Activated naive CD8-positive, alpha-beta T cell (primary cell): Measurements from ENCODE around the gene CRYBB3.
"Not testable (repeated sequence)": the region's sequence is repeated elsewhere in the genome, so short reads cannot be mapped to it uniquely, and the experiment has no call there.

Source experiments
- H3K27ac Mint-ChIP-seq: one replicate; pipeline ENCODE4 v1.8.0; 2021; ENCODE audit warnings: mixed read lengths
- H3K27me3 Mint-ChIP-seq: one replicate; pipeline ENCODE4 v1.8.0; 2021; ENCODE audit warnings: mixed read lengths
- H3K36me3 Mint-ChIP-seq: one replicate; pipeline ENCODE4 v1.8.0; 2021; ENCODE audit warnings: mixed read lengths
- H3K4me1 Mint-ChIP-seq: one replicate; pipeline ENCODE4 v1.8.0; 2021; ENCODE audit warnings: low read depth, mixed read lengths
- H3K4me3 Mint-ChIP-seq: one replicate; pipeline ENCODE4 v1.8.0; 2021; ENCODE audit warnings: mild to moderate bottlenecking, mixed read lengths
- H3K9me3 Mint-ChIP-seq: one replicate; pipeline ENCODE4 v1.8.0; 2021; ENCODE audit warnings: low read depth, mixed read lengths

Gene CRYBB3

DNA sequence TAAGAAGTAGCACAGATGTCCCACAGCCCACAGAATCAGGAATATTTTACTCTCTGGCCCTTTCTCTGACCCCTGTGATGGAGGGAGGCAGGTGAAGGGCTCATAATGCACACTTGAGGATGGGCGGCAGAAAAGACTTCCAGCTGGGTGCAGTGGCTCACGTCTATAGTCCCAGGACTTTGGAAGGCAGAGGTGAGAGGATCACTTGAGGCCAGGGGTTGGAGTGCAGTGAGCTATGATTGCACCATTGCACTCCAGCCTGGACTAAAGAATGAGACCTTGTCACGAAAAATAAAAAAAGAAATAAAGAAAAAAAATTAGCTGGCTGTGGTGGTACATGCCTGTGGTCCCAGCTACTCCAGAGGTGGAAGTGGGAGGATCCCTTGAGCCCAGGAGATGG is 13.5 kb upstream of the CRYBB3 start:
- peaks cover 6% of the 10 kb centered on the region for H3K36me3 Mint-ChIP-seq
- no peak overlapping the region for H3K27ac Mint-ChIP-seq
- no peaks in the 10 kb centered on the region for H3K9me3 Mint-ChIP-seq
- H3K27me3 Mint-ChIP-seq, result no peaks in the 10 kb centered on the region
- H3K4me3 Mint-ChIP-seq, result no peak overlapping the region
- no peaks in the 10 kb centered on the region for H3K4me1 Mint-ChIP-seq

DNA sequence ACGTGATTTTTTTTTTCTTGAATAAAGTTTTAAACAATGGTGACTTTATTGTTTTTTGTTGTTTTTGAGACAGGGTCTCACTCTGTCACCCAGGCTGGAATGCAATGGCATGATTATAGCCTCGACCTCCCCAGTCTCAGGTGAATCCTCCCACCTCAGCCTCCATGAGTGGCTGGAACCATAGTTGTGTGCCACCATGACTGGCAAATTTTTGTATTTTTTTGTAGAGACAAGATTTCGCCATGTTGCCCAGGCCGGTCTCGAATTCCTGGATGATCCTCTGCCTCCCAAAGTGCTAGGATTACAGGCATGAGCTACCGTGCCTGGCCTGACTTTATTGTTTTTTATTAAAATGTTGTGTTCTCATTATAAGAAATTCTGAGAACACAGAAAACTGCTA is 12.2 kb upstream of the CRYBB3 start:
- Mint-ChIP-seq H3K4me1 (no peaks in the 10 kb centered on the region), H3K9me3 (no peaks in the 10 kb centered on the region), H3K4me3 (no peak overlapping the region), H3K27ac (no peak overlapping the region), H3K27me3 (no peaks in the 10 kb centered on the region), H3K36me3 (peaks cover 5% of the 10 kb centered on the region)

DNA sequence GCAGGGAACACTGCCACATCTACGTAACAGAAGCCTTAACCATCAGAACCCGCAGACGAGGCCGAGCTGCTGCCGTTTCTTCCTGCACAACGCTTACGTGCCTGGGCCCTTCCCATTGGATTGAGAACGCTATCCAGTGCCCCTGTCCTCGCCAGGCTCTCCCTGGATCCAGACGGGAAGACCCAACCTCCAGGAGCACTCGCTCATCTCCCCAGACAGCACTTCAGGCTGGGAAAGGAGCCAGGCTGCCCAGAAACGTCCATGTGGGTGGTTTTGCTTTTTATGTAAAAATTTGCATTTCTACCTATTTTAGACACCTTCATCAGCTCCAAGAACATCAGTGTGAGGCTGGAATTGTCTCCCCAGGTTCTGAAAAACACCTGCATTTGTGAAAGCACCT is 7.3 kb upstream of the CRYBB3 start:
- H3K4me1 Mint-ChIP-seq, result no peaks in the 10 kb centered on the region
- no peaks in the 10 kb centered on the region for H3K27me3 Mint-ChIP-seq
- peaks cover 2% of the 10 kb centered on the region for H3K36me3 Mint-ChIP-seq
- no peak overlapping the region for H3K27ac Mint-ChIP-seq
- no peaks in the 10 kb centered on the region for H3K9me3 Mint-ChIP-seq
- H3K4me3 Mint-ChIP-seq, result no peak overlapping the region

DNA sequence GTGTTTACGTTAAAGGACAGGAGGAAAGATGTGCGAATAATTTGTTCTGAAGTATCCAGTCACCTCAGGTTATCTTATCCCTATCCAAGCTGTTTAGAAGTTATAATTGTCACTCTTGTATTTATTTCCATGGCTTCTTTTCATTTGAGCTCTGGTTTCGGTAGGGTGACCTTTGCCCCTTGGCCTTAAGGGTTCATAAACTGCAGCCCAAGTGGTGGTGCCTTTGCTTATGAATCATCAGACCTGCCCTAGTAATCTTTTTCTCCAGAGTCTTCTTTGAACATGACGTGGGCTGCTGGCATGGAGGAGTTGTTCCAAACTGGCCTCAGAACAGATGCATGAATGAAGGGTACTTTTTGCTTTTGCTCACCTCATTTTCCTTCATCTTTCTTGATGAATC is 6.5 kb upstream of the CRYBB3 start:
- no peaks in the 10 kb centered on the region for H3K4me1 Mint-ChIP-seq
- no peak overlapping the region for H3K4me3 Mint-ChIP-seq
- H3K9me3 Mint-ChIP-seq, result no peaks in the 10 kb centered on the region
- no peaks in the 10 kb centered on the region for H3K27me3 Mint-ChIP-seq
- H3K27ac Mint-ChIP-seq, result no peak overlapping the region
- peaks cover 2% of the 10 kb centered on the region for H3K36me3 Mint-ChIP-seq

DNA sequence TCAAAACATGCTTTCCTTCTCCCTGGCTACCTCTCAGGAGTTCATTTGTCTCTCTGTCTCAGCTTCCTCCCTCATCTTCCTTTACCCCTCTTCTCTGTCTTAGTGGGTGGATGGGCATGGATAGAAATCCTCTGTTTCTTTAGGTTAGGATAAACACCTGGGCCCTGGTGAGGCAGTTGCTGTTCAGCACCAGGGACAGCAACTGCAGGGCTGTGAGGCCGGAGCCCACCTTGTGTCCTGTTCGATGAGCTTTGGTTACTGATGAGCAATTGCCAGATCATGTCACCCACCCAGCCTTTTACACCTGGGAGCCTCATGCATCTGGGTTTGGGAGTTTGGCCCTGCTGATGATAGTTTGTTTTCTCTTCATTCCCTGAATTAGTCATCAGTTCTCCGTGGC is 6.1 kb upstream of the CRYBB3 start:
- no peaks in the 10 kb centered on the region for H3K27me3 Mint-ChIP-seq

DNA sequence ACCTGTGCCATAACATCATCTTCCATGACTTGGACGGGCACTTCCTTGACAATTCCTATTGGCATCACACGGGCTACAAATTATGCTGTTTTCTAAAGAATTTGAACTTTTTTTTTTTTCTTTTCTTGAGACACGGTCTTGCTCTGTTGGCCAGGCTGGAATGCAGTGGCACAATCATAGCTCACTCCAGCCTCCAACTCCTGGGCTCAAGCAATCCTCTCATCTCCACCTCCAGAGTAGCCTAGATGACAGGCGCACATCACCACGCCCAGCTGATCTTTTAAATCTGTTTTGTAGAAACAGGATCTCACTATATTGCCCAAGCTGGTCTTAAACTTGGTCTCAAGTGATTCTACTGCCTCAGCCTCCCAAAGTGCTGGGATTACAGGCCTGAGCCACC is 3.3 kb upstream of the CRYBB3 start:
- H3K36me3 Mint-ChIP-seq, result peaks cover 2% of the 10 kb centered on the region
- no peak overlapping the region for H3K27ac Mint-ChIP-seq
- H3K9me3 Mint-ChIP-seq, result no peaks in the 10 kb centered on the region
- H3K4me1 Mint-ChIP-seq, result no peaks in the 10 kb centered on the region
- H3K4me3 Mint-ChIP-seq, result no peak overlapping the region
- no peaks in the 10 kb centered on the region for H3K27me3 Mint-ChIP-seq

More for the DNA sequence above, 6.1 kb upstream of the CRYBB3 start:
- Mint-ChIP-seq H3K4me1 (no peaks in the 10 kb centered on the region), H3K4me3 (no peak overlapping the region), H3K27ac (no peak overlapping the region), H3K36me3 (peaks cover 2% of the 10 kb centered on the region), H3K9me3 (no peaks in the 10 kb centered on the region)

DNA sequence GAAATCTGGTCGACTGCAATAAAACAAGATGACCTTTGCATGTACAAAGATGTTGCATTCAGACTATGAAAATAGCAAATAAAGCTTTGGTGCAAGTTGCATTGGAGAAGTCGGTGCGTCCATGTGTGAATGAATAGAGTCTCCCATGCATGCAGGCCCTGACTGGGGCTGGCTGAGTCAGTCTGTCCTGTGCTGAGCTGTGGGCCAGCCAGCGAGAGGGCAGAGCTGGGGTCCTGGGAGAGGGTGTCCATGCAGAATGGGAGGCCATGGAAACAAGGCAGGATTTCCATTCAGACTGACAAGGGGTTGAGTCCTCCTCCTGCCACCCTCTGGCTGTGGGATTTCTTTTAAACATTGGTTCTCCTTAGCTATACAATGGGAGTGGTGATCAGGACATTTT is 2.3 kb upstream of the CRYBB3 start:
- Mint-ChIP-seq H3K4me3 (no peak overlapping the region), H3K9me3 (no peaks in the 10 kb centered on the region), H3K27ac (no peak overlapping the region), H3K27me3 (no peaks in the 10 kb centered on the region), H3K36me3 (no peaks in the 10 kb centered on the region), H3K4me1 (no peaks in the 10 kb centered on the region)

DNA sequence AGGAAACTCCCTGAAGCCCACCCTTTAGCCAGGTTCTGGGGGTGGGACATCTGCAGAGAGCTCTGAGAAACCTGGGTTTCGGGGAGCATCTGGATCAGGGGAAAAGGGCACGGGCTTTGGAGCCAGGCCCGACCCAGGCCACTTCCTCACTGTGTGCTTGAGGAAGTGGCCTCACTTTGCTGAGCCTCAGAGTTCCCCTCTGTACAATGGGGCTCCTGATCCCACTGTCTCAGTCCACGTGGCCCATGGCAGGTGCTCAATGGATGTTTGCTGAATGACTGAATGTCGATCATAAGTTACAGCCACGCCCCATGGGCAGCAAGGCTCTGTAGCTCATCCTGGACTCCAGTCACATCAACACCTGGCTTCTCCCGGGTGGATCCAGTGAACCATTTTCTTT is 1.3 kb downstream of the CRYBB3 start:
- no peaks in the 10 kb centered on the region for H3K9me3 Mint-ChIP-seq
- H3K4me1 Mint-ChIP-seq, result no peaks in the 10 kb centered on the region
- H3K27ac Mint-ChIP-seq, result no peak overlapping the region
- H3K36me3 Mint-ChIP-seq, result no peaks in the 10 kb centered on the region
- H3K27me3 Mint-ChIP-seq, result no peaks in the 10 kb centered on the region
- no peak overlapping the region for H3K4me3 Mint-ChIP-seq

DNA sequence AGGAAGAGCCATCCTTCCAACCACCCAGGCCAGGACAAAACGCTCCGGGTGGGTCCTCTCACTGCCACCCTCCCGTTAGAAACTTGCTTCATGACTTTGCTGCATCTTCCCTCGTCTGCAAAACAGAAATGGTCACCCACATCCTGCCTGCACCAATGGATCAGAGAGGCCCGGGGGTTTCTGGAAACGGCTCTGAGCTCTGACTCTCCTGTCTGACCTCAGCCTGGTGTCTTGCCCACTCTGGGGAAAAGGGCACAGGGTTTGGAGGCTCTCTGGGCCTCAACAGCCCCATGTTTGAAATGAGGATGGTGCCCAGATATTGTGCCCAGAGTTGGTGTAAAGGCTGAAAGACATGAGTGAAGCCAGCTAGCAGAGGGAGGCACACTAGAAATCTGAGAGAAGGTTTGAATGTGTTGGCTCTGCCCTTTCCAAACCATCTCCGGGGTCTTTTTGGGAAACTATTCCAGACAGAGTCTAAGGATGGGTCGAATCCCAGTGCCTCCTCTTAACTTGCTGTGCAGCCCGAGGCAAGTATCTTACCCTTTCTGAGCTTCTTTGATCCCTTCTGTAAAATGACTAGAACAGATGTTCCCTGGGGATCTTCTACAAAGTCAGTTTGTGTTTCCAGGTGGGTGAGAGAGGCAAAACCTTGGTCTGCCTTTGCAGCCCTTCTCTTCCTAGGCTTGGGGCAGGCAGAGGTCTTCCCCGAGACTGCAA is 2.1 kb downstream of the CRYBB3 start:
- H3K4me3 Mint-ChIP-seq, result no peak overlapping the region
- no peaks in the 10 kb centered on the region for H3K4me1 Mint-ChIP-seq
- H3K27ac Mint-ChIP-seq, result no peak overlapping the region

DNA sequence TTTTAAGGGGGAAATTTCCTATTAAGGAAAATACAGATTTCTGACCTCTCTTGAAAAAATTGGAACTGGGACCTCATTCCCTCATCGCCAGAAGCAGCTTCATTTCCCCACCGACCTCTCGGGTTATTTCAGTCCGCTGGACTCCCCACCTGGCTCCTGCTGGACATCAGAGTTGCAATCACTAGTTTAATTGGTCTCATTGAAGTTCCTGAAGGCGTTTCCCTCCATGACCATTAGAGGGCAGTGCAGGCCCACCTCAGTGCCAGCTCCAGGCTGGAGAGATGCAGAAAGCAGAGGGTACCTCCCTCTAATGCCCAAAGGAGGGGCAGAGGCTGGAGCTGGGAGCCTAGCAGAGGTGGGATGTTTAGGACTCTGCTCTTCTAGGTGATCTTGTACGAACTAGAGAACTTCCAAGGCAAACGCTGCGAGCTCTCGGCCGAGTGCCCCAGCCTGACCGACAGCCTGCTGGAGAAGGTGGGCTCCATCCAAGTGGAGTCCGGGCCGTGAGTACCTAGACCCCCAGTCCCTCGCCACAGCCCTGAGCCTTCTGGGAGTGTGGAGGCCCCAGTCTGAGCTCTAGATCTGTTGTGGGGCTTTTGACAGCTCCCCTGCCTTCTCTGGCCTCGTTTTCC is 2.7 kb downstream of the CRYBB3 start:
- no peaks in the 10 kb centered on the region for H3K36me3 Mint-ChIP-seq
- H3K4me3 Mint-ChIP-seq, result no peak overlapping the region
- H3K27me3 Mint-ChIP-seq, result no peaks in the 10 kb centered on the region
- H3K9me3 Mint-ChIP-seq, result no peaks in the 10 kb centered on the region
- no peaks in the 10 kb centered on the region for H3K4me1 Mint-ChIP-seq
- no peak overlapping the region for H3K27ac Mint-ChIP-seq

More for the DNA sequence above, 2.1 kb downstream of the CRYBB3 start:
- Mint-ChIP-seq H3K36me3 (no peaks in the 10 kb centered on the region), H3K9me3 (no peaks in the 10 kb centered on the region), H3K27me3 (no peaks in the 10 kb centered on the region)

DNA sequence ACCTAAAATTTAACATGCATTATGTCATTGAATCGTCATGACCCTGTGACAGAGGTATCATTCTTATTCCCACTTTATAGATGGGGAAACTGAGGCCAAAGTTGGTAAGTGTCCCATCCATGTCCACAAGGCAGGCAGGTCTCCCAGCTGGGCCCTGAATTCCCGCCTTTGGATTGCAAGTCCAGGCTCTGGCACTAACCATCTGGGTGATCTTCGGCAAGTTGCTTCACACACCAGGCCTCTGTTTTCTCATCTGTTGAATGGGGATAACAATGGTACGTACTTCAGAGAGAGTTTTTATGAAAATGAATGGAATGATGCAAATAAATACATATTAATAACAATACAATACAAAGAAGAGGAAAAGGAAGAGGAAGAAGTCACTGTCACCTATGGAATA is 3.4 kb downstream of the CRYBB3 start:
- Mint-ChIP-seq H3K9me3 (no peaks in the 10 kb centered on the region), H3K27me3 (no peaks in the 10 kb centered on the region), H3K27ac (no peak overlapping the region), H3K4me3 (no peak overlapping the region), H3K36me3 (no peaks in the 10 kb centered on the region), H3K4me1 (no peaks in the 10 kb centered on the region)

DNA sequence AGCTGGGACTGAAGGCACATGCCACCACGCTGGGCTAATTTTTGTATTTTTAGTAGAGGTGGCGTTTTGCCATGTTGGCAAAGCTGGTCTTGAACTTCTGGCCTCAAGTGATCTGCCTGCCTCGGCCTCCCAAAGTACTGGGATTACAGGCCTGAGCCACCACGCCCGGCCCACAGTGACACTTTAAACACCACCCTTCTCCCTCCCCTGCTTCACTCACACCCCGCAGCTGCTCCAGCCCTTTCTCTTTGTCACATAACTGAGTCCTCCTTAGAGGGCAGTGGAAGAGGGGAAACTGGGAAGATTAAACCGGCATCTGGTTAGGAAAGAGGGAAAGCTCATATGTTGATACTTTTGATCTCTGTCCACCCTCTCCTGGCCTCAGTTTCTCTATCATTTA is 4.9 kb downstream of the CRYBB3 start:
- H3K4me1 Mint-ChIP-seq, H3K27ac Mint-ChIP-seq, H3K36me3 Mint-ChIP-seq, H3K4me3 Mint-ChIP-seq, H3K27me3 Mint-ChIP-seq, H3K9me3 Mint-ChIP-seq: not testable (repeated sequence)

DNA sequence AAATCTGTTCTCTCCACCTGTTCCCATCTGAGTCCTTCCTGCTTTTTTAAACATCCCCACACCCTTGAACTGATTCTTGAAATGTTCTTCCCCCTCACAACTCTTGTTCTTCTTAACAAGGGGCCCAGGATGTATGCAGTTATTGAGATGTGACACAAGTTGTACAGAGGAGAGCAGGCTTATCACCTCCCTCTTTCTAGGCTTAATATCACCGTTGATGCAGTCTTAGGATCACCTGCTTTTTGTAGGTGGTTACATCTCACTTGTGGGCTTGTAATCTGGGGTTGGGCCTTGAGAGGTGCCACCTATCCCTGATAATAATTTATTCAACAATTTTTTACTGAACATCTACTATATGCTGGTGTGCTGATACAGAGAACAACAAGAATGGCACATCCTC is 6.2 kb downstream of the CRYBB3 start:
- Mint-ChIP-seq H3K36me3 (no peaks in the 10 kb centered on the region), H3K27me3 (no peaks in the 10 kb centered on the region), H3K4me1 (no peaks in the 10 kb centered on the region), H3K27ac (no peak overlapping the region), H3K9me3 (no peaks in the 10 kb centered on the region), H3K4me3 (no peak overlapping the region)

DNA sequence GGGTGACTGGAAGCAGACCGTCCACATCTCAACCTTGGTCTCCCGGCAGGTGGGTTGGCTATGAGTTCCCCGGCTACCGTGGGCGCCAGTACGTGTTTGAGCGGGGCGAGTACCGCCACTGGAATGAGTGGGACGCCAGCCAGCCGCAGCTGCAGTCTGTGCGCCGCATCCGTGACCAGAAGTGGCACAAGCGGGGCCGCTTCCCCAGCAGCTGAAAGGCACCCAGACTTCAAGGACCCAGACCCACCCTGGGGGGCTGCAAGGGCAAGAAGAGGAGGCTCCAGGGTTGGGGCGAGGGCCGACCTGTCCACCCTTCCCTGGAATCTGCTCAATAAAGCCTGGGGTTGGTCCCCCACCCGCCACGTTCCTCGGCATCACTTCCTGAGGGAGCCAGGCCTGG is 7.3 kb downstream of the CRYBB3 start:
- Mint-ChIP-seq H3K4me1 (no peaks in the 10 kb centered on the region), H3K36me3 (no peaks in the 10 kb centered on the region), H3K27ac (no peak overlapping the region), H3K4me3 (no peak overlapping the region), H3K27me3 (peaks cover 1% of the 10 kb centered on the region), H3K9me3 (no peaks in the 10 kb centered on the region)

DNA sequence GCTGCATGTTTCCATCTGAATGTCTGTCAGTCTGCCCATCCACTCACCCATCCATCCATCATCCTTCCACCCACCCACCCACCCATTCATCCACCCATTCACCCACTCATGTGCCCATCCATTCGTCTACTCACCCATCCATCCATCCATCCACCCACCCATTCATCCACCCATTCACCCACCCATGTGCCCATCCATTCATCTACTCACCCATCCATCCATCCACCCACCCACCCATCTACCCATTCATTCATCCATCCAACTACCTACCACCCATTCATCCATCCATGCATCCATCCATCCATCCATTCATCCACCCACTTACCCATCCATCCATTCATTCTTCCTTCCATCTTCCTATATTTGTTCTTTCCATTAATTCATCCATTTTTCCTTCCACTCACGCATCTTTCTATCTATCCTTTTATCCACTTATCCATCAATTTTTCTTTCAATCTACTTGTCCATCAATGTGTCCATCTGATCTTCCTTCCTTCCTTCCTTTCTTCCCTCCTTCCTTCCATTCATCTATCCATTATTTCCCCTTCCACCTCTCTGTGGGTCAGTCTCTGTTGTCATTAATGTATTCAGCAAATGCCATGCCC is 8.0 kb downstream of the CRYBB3 start:
- no peak overlapping the region for H3K27ac Mint-ChIP-seq
- no peaks in the 10 kb centered on the region for H3K36me3 Mint-ChIP-seq
- H3K4me1 Mint-ChIP-seq, result no peaks in the 10 kb centered on the region

DNA sequence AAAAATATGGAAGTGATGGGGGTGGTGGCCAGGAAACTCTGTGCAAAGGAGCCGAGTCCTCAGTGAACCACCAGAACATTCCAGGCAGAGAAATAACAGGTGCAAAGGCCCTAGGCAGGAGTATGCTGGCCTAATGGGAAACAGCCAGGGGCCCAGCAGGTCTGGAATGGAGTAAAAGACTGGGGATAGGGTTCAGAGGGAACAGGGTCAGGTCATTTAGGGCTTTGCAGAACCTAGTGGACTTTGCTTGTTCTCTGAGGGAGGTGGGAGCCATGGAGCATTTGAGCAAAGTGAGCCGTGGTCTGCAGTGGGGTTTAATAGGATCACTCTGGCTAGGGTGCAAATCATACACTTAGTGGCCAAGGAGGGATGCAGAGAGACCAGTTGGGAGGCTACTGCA is 8.7 kb downstream of the CRYBB3 start:
- Mint-ChIP-seq H3K9me3 (no peaks in the 10 kb centered on the region), H3K36me3 (no peaks in the 10 kb centered on the region), H3K4me1 (no peaks in the 10 kb centered on the region), H3K27me3 (peaks cover 3% of the 10 kb centered on the region), H3K4me3 (no peak overlapping the region), H3K27ac (no peak overlapping the region)

More for the DNA sequence above, 8.0 kb downstream of the CRYBB3 start:
- H3K9me3 Mint-ChIP-seq, result no peaks in the 10 kb centered on the region
- peaks cover 3% of the 10 kb centered on the region for H3K27me3 Mint-ChIP-seq
- no peak overlapping the region for H3K4me3 Mint-ChIP-seq
